WTC11 (cell line): Measurements from ENCODE around the gene CCDC183. TPM values are rescaled to one million over a fixed set of nuclear protein-coding genes. Genes with fewer than 3 reads are reported as not detected.

Experiments used
- ATAC-seq: fragments of 200-7000 bp; cut with Tn5 transposase; 2 replicates; pipeline ENCODE4 v1.10.0; 2021; ENCODE audit warnings: mild to moderate bottlenecking, moderate library complexity
- CTCF ChIA-PET: fragments of 300-600 bp; sonication (Branson Sonifier 250); formaldehyde crosslinking; loops from one replicate; lab custom pipeline; 2021; ENCODE audit warnings: antibody characterized with exemption; lab: Charles Lee
- POLR2A ChIA-PET: fragments of 350-600 bp; sonication (Branson Sonifier 250); formaldehyde crosslinking; loops from one replicate; lab custom pipeline; 2021; ENCODE audit warnings: antibody characterized with exemption; lab: Charles Lee
- DNase-seq: peaks from one replicate; pipeline ENCODE4 v3.0.0; 2021; ENCODE audit warnings: low spot score
- H3K27ac Mint-ChIP-seq: 2 replicates; pipeline ENCODE4 v1.8.0; 2021; ENCODE audit warnings: mixed read lengths
- H3K27me3 Mint-ChIP-seq: 2 replicates; pipeline ENCODE4 v1.8.0; 2021; ENCODE audit warnings: low read depth, mild to moderate bottlenecking, moderate library complexity, mixed read lengths
- H3K36me3 Mint-ChIP-seq: 2 replicates; pipeline ENCODE4 v1.8.0; 2021; ENCODE audit warnings: mixed read lengths
- H3K4me1 Mint-ChIP-seq: 2 replicates; pipeline ENCODE4 v1.8.0; 2022; ENCODE audit warnings: mixed read lengths
- H3K4me3 Mint-ChIP-seq: 2 replicates; pipeline ENCODE4 v1.8.0; 2021; ENCODE audit warnings: mild to moderate bottlenecking, moderate library complexity, mixed read lengths
- H3K9me3 Mint-ChIP-seq: 2 replicates; pipeline ENCODE4 v1.8.0; 2021; ENCODE audit warnings: mixed read lengths
- ATF1 ChIP-seq: sonication (generic); formaldehyde crosslinking; IDR thresholded peaks from 2 replicates; pipeline ENCODE4 v1.8.1; 2023; ENCODE audit warnings: mild to moderate bottlenecking, moderate library complexity, missing genetic modification reagents
- FOXK1 ChIP-seq: sonication (generic); formaldehyde crosslinking; IDR thresholded peaks from 2 replicates; pipeline ENCODE4 v1.8.0; 2022; ENCODE audit warnings: mild to moderate bottlenecking, moderate library complexity, missing genetic modification reagents
- FOXP1 ChIP-seq: sonication (generic); formaldehyde crosslinking; IDR thresholded peaks from 2 replicates; pipeline ENCODE4 v1.8.0; 2022; ENCODE audit warnings: missing genetic modification reagents, mild to moderate bottlenecking, moderate library complexity, borderline replicate concordance
- HMGA2 ChIP-seq: fragments of 250-450 bp; sonication (Bioruptor Pico); IDR thresholded peaks from 2 replicates; pipeline ENCODE4 v1.4.0; 2021; ENCODE audit warnings: mild to moderate bottlenecking, moderate library complexity
- IRF2 ChIP-seq: sonication (generic); formaldehyde crosslinking; IDR thresholded peaks from 2 replicates; pipeline ENCODE4 v1.8.0; 2022; ENCODE audit warnings: low read depth, missing genetic modification reagents, borderline replicate concordance
- JAZF1 ChIP-seq: fragments of 250-450 bp; sonication (Bioruptor Pico); IDR thresholded peaks from 2 replicates; pipeline ENCODE4 v1.9.0; 2021; ENCODE audit warnings: moderate library complexity, mild to moderate bottlenecking, inconsistent platforms
- KAT7 ChIP-seq: sonication (generic); formaldehyde crosslinking; IDR thresholded peaks from 2 replicates; pipeline ENCODE4 v1.8.1; 2023; ENCODE audit warnings: missing genetic modification reagents, mild to moderate bottlenecking, borderline replicate concordance
- NFYB ChIP-seq: sonication (generic); formaldehyde crosslinking; conservative IDR thresholded peaks from 2 replicates; pipeline ENCODE4 v1.8.0; 2022; ENCODE audit warnings: low read depth, missing genetic modification reagents
- RELA ChIP-seq: sonication (generic); formaldehyde crosslinking; IDR thresholded peaks from 2 replicates; pipeline ENCODE4 v1.8.1; 2022; ENCODE audit warnings: missing genetic modification reagents, mild to moderate bottlenecking, borderline replicate concordance
- RORB ChIP-seq: fragments of 250-450 bp; sonication (Bioruptor Pico); IDR thresholded peaks from 2 replicates; pipeline ENCODE4 v1.9.0; 2021; ENCODE audit warnings: mild to moderate bottlenecking
- SMAD3 ChIP-seq: sonication (generic); formaldehyde crosslinking; IDR thresholded peaks from 2 replicates; pipeline ENCODE4 v1.8.0; 2022; ENCODE audit warnings: missing genetic modification reagents, mild to moderate bottlenecking, borderline replicate concordance
- SMAD4 ChIP-seq: sonication (generic); formaldehyde crosslinking; IDR thresholded peaks from 2 replicates; pipeline ENCODE4 v1.8.0; 2022; ENCODE audit warnings: mild to moderate bottlenecking, missing genetic modification reagents
- ZNF121 ChIP-seq: sonication (generic); formaldehyde crosslinking; IDR thresholded peaks from 2 replicates; pipeline ENCODE4 v1.8.0; 2023; ENCODE audit warnings: missing genetic modification reagents
- ZNF219 ChIP-seq: sonication (generic); formaldehyde crosslinking; IDR thresholded peaks from 2 replicates; pipeline ENCODE4 v1.8.0; 2023; ENCODE audit warnings: missing genetic modification reagents, mild to moderate bottlenecking, borderline replicate concordance
- total RNA-seq: library from RNA; stranded (reverse); gene quantifications from 3 replicates; pipeline ENCODE4 v1.2.3, GENCODE V29; 2021
- TF ChIP-seq, protein P1 (sequence below): sonication (generic); formaldehyde crosslinking; IDR thresholded peaks from 2 replicates; pipeline ENCODE4 v1.8.0; 2022; ENCODE audit warnings: mild to moderate bottlenecking, missing genetic modification reagents
- TF ChIP-seq, protein P2 (sequence below): sonication (generic); formaldehyde crosslinking; IDR thresholded peaks from 2 replicates; pipeline ENCODE4 v1.8.1; 2023; ENCODE audit warnings: mild to moderate bottlenecking, missing genetic modification reagents, borderline replicate concordance
- TF ChIP-seq, protein P3 (sequence below): fragments of 250-450 bp; sonication (Bioruptor Pico); IDR thresholded peaks from 2 replicates; pipeline ENCODE4 v1.9.0; 2021; ENCODE audit warnings: mild to moderate bottlenecking
- TF ChIP-seq, protein P4 (sequence below): sonication (generic); formaldehyde crosslinking; conservative IDR thresholded peaks from 2 replicates; pipeline ENCODE4 v1.8.1; 2023; ENCODE audit warnings: mild to moderate bottlenecking, low read depth, missing genetic modification reagents, moderate library complexity

CCDC183 gene
- total RNA-seq, 1 experiment from 2014 or later: 2.1 TPM

DNA sequence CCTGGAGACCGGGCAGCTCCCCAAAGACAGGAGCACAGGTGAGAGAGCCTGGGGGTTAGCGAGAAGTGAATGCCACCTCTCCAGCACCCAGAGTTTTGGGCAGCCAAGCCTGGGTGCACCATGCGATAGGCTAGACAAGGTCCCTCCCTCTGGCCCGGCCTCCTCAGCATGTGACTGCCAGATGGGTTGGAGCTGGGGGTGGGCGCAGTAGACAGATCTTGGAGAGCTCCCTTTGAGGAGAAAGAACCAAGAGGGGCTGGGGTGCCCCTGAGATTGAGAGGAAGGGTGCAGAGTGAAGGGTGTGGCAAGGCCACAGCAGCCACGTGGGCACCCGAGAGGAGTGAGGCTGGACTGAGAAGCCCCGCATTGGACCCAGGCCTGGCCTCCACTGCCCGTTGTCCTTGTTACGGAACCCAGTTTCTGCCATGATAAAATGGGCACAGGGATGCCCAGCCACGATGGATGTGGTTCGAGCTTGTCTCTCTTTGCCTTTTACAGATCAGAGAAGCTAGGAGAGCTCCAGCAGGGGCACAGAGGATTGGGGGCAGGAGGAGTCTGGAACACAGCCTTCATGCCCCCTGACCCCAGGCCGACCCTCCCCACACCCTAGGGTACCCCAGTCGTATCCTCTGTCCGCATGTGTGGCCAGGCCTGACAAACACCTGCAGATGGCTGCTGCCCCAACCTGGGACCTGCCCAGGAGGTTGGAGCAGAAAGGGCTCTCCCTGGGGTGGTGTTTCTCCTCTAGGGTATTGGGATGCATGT lies 3.6 kb upstream of the CCDC183 start:
- Mint-ChIP-seq H3K9me3 (no peaks in the 10 kb centered on the region), H3K27ac (no peak overlapping the region), H3K4me3 (peak overlapping the region; percentile 78), H3K36me3 (peaks cover 3% of the 10 kb centered on the region; the same call in 1 of the 2 replicates), H3K27me3 (peaks cover 16% of the 10 kb centered on the region)
- no peak for DNase-seq
- ChIA-PET CTCF (interaction anchor here (0.6 to 3.1 kb wide), 10 partner anchors 8 to 237 kb away, joined by 3 to 28 read pairs (median 4); partner anchors contain the start of genes AJM1 and RABL6), POLR2A (no interaction called here)
- ATAC-seq: no peak
- TF ChIP-seq ATF1 (CRISPR knock-in tag): no peak
- TF ChIP-seq, protein P1, sequence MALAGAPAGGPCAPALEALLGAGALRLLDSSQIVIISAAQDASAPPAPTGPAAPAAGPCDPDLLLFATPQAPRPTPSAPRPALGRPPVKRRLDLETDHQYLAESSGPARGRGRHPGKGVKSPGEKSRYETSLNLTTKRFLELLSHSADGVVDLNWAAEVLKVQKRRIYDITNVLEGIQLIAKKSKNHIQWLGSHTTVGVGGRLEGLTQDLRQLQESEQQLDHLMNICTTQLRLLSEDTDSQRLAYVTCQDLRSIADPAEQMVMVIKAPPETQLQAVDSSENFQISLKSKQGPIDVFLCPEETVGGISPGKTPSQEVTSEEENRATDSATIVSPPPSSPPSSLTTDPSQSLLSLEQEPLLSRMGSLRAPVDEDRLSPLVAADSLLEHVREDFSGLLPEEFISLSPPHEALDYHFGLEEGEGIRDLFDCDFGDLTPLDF: no peak
- no peak for TF ChIP-seq SMAD4 (CRISPR knock-in tag)
- no peak for TF ChIP-seq RELA
- TF ChIP-seq, all 79 proteins: peak for 0
- peaks cover 32% of the 10 kb centered on the region for H3K4me1 Mint-ChIP-seq

DNA sequence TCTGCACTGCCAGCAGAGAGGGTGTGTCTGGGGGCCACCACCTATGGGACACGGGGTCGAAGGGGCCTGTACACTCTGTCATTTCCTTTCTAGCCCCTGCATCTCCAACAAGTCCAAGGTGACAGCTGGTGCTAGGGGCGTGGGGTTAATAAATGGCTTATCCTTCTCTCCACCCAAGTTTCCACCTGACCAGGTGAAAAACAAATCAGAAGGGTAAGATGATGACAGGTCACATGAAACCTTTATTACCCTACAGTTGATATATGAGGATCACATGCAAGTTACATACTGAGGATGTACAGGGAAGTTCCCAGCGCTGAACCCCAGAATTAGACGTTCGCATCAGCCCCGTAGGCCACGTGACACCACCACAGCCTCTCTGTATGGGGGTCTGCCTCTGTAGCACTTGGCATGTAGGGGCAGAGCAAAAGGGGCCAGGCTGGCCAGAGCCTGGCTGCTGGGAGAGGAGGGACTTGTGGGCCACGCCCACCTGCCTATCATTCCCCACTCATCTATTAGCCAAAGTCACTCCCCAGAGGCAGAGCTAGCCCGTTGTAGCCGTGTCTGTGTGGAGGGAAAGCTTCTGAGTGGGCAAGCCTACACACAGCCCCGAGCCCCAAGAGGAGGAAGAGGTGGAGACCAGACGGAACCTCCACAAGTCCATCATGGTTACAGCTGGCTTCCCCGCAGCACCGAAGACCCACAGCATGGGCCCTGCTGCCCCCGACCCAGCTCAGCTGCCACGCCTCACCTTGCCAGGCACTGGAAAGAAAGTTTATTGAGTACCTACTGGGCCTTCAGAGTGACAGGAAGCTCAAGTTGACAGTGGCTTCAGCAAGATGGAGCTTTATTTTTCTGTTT lies 2.8 kb upstream of the CCDC183 start:
- no peak overlapping the region for H3K4me3 Mint-ChIP-seq
- H3K9me3 Mint-ChIP-seq: no peaks in the 10 kb centered on the region
- ChIA-PET POLR2A (no interaction called here), CTCF (interaction anchor here (0.5 to 3.1 kb wide), 6 partner anchors 7 to 430 kb away, joined by 3 to 28 read pairs (median 6); partner anchors contain the start of gene AJM1)
- DNase-seq: no peak
- peaks cover 3% of the 10 kb centered on the region; the same call in 1 of the 2 replicates for H3K36me3 Mint-ChIP-seq
- H3K4me1 Mint-ChIP-seq: peaks cover 27% of the 10 kb centered on the region
- TF ChIP-seq NFYB (CRISPR knock-in tag) (no peak), ZNF121 (no peak), ZNF219 (CRISPR knock-in tag) (no peak), HMGA2 (CRISPR knock-in tag) (no peak), SMAD3 (CRISPR knock-in tag) (no peak), JAZF1 (CRISPR knock-in tag) (no peak), KAT7 (no peak), IRF2 (CRISPR knock-in tag) (no peak)
- TF ChIP-seq, protein P2, sequence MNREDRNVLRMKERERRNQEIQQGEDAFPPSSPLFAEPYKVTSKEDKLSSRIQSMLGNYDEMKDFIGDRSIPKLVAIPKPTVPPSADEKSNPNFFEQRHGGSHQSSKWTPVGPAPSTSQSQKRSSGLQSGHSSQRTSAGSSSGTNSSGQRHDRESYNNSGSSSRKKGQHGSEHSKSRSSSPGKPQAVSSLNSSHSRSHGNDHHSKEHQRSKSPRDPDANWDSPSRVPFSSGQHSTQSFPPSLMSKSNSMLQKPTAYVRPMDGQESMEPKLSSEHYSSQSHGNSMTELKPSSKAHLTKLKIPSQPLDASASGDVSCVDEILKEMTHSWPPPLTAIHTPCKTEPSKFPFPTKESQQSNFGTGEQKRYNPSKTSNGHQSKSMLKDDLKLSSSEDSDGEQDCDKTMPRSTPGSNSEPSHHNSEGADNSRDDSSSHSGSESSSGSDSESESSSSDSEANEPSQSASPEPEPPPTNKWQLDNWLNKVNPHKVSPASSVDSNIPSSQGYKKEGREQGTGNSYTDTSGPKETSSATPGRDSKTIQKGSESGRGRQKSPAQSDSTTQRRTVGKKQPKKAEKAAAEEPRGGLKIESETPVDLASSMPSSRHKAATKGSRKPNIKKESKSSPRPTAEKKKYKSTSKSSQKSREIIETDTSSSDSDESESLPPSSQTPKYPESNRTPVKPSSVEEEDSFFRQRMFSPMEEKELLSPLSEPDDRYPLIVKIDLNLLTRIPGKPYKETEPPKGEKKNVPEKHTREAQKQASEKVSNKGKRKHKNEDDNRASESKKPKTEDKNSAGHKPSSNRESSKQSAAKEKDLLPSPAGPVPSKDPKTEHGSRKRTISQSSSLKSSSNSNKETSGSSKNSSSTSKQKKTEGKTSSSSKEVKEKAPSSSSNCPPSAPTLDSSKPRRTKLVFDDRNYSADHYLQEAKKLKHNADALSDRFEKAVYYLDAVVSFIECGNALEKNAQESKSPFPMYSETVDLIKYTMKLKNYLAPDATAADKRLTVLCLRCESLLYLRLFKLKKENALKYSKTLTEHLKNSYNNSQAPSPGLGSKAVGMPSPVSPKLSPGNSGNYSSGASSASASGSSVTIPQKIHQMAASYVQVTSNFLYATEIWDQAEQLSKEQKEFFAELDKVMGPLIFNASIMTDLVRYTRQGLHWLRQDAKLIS (CRISPR knock-in tag): no peak
- no peak for ATAC-seq
- H3K27ac Mint-ChIP-seq: no peak overlapping the region; the same call in 1 of the 2 replicates
- peaks cover 23% of the 10 kb centered on the region for H3K27me3 Mint-ChIP-seq

DNA sequence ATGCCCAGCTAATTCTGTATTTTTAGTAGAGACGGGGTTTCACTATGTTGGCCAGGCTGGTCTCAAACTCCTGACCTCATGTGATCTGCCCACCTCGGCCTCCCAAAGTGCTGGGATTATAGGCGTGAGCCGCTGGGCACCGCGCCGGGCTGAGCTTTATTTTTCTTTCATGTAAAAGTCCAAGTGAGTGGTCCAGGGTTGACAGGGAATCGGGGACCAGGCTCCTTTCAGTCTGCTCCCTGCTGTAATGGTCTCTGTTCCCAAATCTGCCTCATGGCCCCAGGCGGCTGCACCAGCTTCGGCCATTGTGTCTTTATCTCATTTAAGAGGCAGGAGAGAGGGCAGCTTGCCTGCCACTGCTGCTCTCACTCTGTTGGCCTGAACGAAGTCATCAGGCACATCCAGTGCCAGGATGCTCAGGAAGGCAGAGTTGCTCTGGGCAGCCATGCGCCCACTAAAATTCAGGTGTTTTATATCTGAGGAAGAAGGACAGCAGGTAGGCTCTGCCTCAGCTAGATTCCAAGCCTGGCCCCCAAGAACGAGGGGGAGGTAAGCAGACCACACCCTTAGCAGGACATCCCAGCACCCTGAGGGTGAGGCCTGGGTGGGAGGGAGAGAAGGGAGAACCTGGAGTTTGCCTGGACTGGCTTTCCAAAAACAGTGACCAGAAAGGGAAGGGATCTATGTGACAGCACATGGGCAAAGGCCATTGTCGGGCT lies 1.7 kb upstream of the CCDC183 start:
- Mint-ChIP-seq H3K27me3 (peaks cover 34% of the 10 kb centered on the region), H3K27ac (peak overlapping the region; percentile 27; the same call in 1 of the 2 replicates), H3K4me1 (peaks cover 27% of the 10 kb centered on the region), H3K9me3 (no peaks in the 10 kb centered on the region), H3K4me3 (no peak overlapping the region), H3K36me3 (peaks cover 3% of the 10 kb centered on the region; the same call in 1 of the 2 replicates)
- CTCF ChIA-PET: interaction anchor here (0.6 to 1.9 kb wide), 3 partner anchors 49 to 432 kb away, joined by 3 to 13 read pairs (median 3); partner anchors contain the start of gene AJM1
- DNase-seq: no peak
- ATAC-seq: no peak
- POLR2A ChIA-PET: no interaction called here
- no peak for TF ChIP-seq RORB (CRISPR knock-in tag)
- TF ChIP-seq FOXP1 (CRISPR knock-in tag): no peak
- no peak for TF ChIP-seq FOXK1 (CRISPR knock-in tag)
- TF ChIP-seq, protein P3, sequence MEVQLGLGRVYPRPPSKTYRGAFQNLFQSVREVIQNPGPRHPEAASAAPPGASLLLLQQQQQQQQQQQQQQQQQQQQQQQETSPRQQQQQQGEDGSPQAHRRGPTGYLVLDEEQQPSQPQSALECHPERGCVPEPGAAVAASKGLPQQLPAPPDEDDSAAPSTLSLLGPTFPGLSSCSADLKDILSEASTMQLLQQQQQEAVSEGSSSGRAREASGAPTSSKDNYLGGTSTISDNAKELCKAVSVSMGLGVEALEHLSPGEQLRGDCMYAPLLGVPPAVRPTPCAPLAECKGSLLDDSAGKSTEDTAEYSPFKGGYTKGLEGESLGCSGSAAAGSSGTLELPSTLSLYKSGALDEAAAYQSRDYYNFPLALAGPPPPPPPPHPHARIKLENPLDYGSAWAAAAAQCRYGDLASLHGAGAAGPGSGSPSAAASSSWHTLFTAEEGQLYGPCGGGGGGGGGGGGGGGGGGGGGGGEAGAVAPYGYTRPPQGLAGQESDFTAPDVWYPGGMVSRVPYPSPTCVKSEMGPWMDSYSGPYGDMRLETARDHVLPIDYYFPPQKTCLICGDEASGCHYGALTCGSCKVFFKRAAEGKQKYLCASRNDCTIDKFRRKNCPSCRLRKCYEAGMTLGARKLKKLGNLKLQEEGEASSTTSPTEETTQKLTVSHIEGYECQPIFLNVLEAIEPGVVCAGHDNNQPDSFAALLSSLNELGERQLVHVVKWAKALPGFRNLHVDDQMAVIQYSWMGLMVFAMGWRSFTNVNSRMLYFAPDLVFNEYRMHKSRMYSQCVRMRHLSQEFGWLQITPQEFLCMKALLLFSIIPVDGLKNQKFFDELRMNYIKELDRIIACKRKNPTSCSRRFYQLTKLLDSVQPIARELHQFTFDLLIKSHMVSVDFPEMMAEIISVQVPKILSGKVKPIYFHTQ (CRISPR knock-in tag): no peak
- TF ChIP-seq, protein P4, sequence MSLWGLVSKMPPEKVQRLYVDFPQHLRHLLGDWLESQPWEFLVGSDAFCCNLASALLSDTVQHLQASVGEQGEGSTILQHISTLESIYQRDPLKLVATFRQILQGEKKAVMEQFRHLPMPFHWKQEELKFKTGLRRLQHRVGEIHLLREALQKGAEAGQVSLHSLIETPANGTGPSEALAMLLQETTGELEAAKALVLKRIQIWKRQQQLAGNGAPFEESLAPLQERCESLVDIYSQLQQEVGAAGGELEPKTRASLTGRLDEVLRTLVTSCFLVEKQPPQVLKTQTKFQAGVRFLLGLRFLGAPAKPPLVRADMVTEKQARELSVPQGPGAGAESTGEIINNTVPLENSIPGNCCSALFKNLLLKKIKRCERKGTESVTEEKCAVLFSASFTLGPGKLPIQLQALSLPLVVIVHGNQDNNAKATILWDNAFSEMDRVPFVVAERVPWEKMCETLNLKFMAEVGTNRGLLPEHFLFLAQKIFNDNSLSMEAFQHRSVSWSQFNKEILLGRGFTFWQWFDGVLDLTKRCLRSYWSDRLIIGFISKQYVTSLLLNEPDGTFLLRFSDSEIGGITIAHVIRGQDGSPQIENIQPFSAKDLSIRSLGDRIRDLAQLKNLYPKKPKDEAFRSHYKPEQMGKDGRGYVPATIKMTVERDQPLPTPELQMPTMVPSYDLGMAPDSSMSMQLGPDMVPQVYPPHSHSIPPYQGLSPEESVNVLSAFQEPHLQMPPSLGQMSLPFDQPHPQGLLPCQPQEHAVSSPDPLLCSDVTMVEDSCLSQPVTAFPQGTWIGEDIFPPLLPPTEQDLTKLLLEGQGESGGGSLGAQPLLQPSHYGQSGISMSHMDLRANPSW (CRISPR knock-in tag): no peak
